ENCODE data around the gene FGF22. TPM values are rescaled to one million over a fixed set of nuclear protein-coding genes. Genes with fewer than 3 reads are reported as not detected.

FGF22 gene
- polyA plus RNA-seq, 3 donors = not detected

GRCh38 chr19:640161-640558, 481 bp downstream of the FGF22 start:
- Histone ChIP-seq H3K36me3 (replicated peaks in 1 of 2; ENCODE audit: control insufficient read depth in 1 of 2, insufficient read depth in 2 of 2, low read length in 2 of 2) (peaks cover 4 to 6% of the 10 kb centered on the region in 2 donors), H3K4me1 (ENCODE audit: control insufficient read depth in 1 of 2, insufficient read depth in 2 of 2, low read length in 2 of 2) (peaks cover 7 to 16% of the 10 kb centered on the region in 2 donors), H3K9me3 (replicated peaks in 1 of 2; ENCODE audit: control insufficient read depth in 1 of 2, insufficient read depth in 1 of 2, low read length in 2 of 2) (no peaks in the 10 kb centered on the region), H4K20me1 (ENCODE audit: insufficient read depth, low read length) (peaks cover 11% of the 10 kb centered on the region), H2AFZ (ENCODE audit: insufficient read depth, low read depth, low read length, poor library complexity, severe bottlenecking) (peak overlapping the region; percentile 29), H3K27ac (ENCODE audit: low read depth in 1 of 2, low read length in 2 of 2) (no peak overlapping the region), H3K27me3 (ENCODE audit: control insufficient read depth in 2 of 2, insufficient read depth in 2 of 2, low read length in 2 of 2) (peaks cover 0 to 18% of the 10 kb centered on the region in 2 donors), H3K9ac (ENCODE audit: insufficient read depth, low read length, poor library complexity, severe bottlenecking) (no peak overlapping the region), H3K4me2 (replicated peaks; ENCODE audit: extremely low read depth, low read length, poor library complexity, severe bottlenecking) (peak overlapping the region; percentile 74), H3K79me2 (ENCODE audit: insufficient read depth, low read length) (no peaks in the 10 kb centered on the region), H3K4me3 (replicated peaks in 1 of 3; ENCODE audit: low read depth in 2 of 3, low read length in 3 of 3) (no peak overlapping the region)
- WGBS (ENCODE audit: insufficient coverage) = 54% methylated on average over 25 of the region's 25 CpGs
- H3K36me3 Mint-ChIP-seq = peaks cover 3 to 6% of the 10 kb centered on the region in 2 donors
- no peak overlapping the region for H3K27ac Mint-ChIP-seq
- H3K9me3 Mint-ChIP-seq = peaks cover 0 to 9% (median 4%) of the 10 kb centered on the region in 7 donors
- no peak for DNase-seq
- H3K4me1 Mint-ChIP-seq = peaks cover 6% of the 10 kb centered on the region
- intact Hi-C loops (cut with micrococcal nuclease) = no loop called here
- peaks cover 23 to 33% (median 27%) of the 10 kb centered on the region in 3 donors for H3K27me3 Mint-ChIP-seq (ENCODE audit: low read depth in 3 of 3)
- H3K4me3 Mint-ChIP-seq = peak overlapping the region in 1 of 2 donors; percentile 60
- no peak for TF ChIP-seq CTCF (IDR thresholded peaks at IDR 0.05)

- Histone ChIP-seq H3K4me1 (ENCODE audit: control insufficient read depth in 1 of 2, insufficient read depth in 2 of 2, low read length in 2 of 2) (peaks cover 7 to 16% of the 10 kb centered on the region in 2 donors), H3K36me3 (replicated peaks in 1 of 2; ENCODE audit: control insufficient read depth in 1 of 2, insufficient read depth in 2 of 2, low read length in 2 of 2) (peaks cover 8% of the 10 kb centered on the region in 2 donors), H2AFZ (ENCODE audit: insufficient read depth, low read depth, low read length, poor library complexity, severe bottlenecking) (no peak overlapping the region), H3K27ac (ENCODE audit: low read depth in 1 of 2, low read length in 2 of 2) (no peak overlapping the region), H3K4me3 (replicated peaks in 1 of 3; ENCODE audit: low read depth in 2 of 3, low read length in 3 of 3) (no peak overlapping the region), H4K20me1 (ENCODE audit: insufficient read depth, low read length) (peaks cover 14% of the 10 kb centered on the region), H3K79me2 (ENCODE audit: insufficient read depth, low read length) (no peaks in the 10 kb centered on the region), H3K27me3 (ENCODE audit: control insufficient read depth in 2 of 2, insufficient read depth in 2 of 2, low read length in 2 of 2) (peaks cover 0 to 18% of the 10 kb centered on the region in 2 donors), H3K9me3 (replicated peaks in 1 of 2; ENCODE audit: control insufficient read depth in 1 of 2, insufficient read depth in 1 of 2, low read length in 2 of 2) (no peaks in the 10 kb centered on the region), H3K9ac (ENCODE audit: insufficient read depth, low read length, poor library complexity, severe bottlenecking) (no peak overlapping the region), H3K4me2 (replicated peaks; ENCODE audit: extremely low read depth, low read length, poor library complexity, severe bottlenecking) (no peak overlapping the region)
- Mint-ChIP-seq H3K4me1 (peaks cover 6% of the 10 kb centered on the region), H3K36me3 (peaks cover 4 to 12% of the 10 kb centered on the region in 2 donors), H3K27ac (peak overlapping the region in 1 of 7 donors; percentile 55), H3K9me3 (peaks cover 0 to 9% (median 4%) of the 10 kb centered on the region in 7 donors), H3K27me3 (ENCODE audit: low read depth in 3 of 3) (peaks cover 22 to 33% (median 25%) of the 10 kb centered on the region in 3 donors), H3K4me3 (peak overlapping the region in 1 of 2 donors; percentile 60)
- no peak for DNase-seq
- intact Hi-C loops (cut with micrococcal nuclease) = no loop called here
- TF ChIP-seq CTCF (IDR thresholded peaks at IDR 0.05) = no peak
- 89% methylated on average over 24 of the region's 31 CpGs for WGBS (ENCODE audit: insufficient coverage)
Measured at GRCh38 chr19:640606-641189, 1.0 kb downstream of the FGF22 start.

Measured in CD14-positive monocyte (primary cell).